PC-3 (cell line): ENCODE data around the gene AFF1. TPM values are rescaled to one million over a fixed set of nuclear protein-coding genes. Genes with fewer than 3 reads are reported as not detected.
A peak's percentile ranks its signal among the peaks of the same experiment; 100 is the strongest.

Source experiments
- ATAC-seq: fragments of 200-7000 bp; cut with Tn5 transposase; 2 replicates; pipeline ENCODE4 v1.9.1; 2020; ENCODE audit warnings: mild to moderate bottlenecking, moderate library complexity
- BruUV-seq: library from RNA; stranded (reverse); fragments of 400-500 nt; replicated peaks from 2 replicates; lab custom pipeline; 2021; lab: Mats Ljungman, UMichigan
- CTCF ChIA-PET: fragments of 300-600 bp; sonication (Branson Sonifier 250); formaldehyde crosslinking; loops from one replicate; lab custom pipeline; 2022; ENCODE audit warnings: antibody characterized with exemption; lab: Charles Lee
- POLR2A ChIA-PET: fragments of 300-600 bp; sonication (Branson Sonifier 250); formaldehyde crosslinking; loops from one replicate; lab custom pipeline; 2022; ENCODE audit warnings: antibody characterized with exemption; ENCODE audit not compliant: unreplicated experiment; lab: Charles Lee
- DNase-seq: peaks from one replicate; pipeline ENCODE4 v3.0.0-alpha.2; 2015
- H2AFZ ChIP-seq: fragments of 300-600 bp; sonication (generic); 2 replicates; pipeline ENCODE4 v1.6.0; 2016; ENCODE audit warnings: antibody characterized with exemption, low read length
- H3F3A ChIP-seq: fragments of 300-600 bp; sonication (generic); one replicate; pipeline ENCODE4 v1.6.0; 2017; ENCODE audit warnings: antibody characterized with exemption, low read length, control low read depth, mild to moderate bottlenecking; ENCODE audit not compliant: unreplicated experiment
- H3K27ac ChIP-seq: fragments of 300-600 bp; sonication (generic); 2 replicates; pipeline ENCODE4 v1.5.1; 2016; ENCODE audit warnings: mild to moderate bottlenecking, low read length
- H3K27me3 ChIP-seq: fragments of 300-600 bp; sonication (generic); 2 replicates; pipeline ENCODE4 v1.6.1; 2016; ENCODE audit warnings: low read length, mixed read lengths
- H3K36me3 ChIP-seq: fragments of 300-600 bp; sonication (generic); 2 replicates; pipeline ENCODE4 v1.6.1; 2016; ENCODE audit warnings: low read depth, mixed run types, low read length, mixed read lengths
- H3K4me1 ChIP-seq: fragments of 300-600 bp; sonication (generic); 2 replicates; pipeline ENCODE4 v1.5.1; 2016; ENCODE audit warnings: low read length; ENCODE audit not compliant: insufficient read depth
- H3K4me2 ChIP-seq: fragments of 300-600 bp; sonication (generic); 2 replicates; pipeline ENCODE4 v1.6.0; 2016; ENCODE audit warnings: low read length
- H3K4me3 ChIP-seq: fragments of 300-600 bp; sonication (generic); 2 replicates; pipeline ENCODE4 v1.5.1; 2016; ENCODE audit warnings: mild to moderate bottlenecking, low read length, mixed read lengths
- H3K79me2 ChIP-seq: fragments of 300-600 bp; sonication (generic); 2 replicates; pipeline ENCODE4 v1.6.1; 2017; ENCODE audit warnings: low read length, mixed read lengths
- H3K9ac ChIP-seq: fragments of 300-600 bp; sonication (generic); 2 replicates; pipeline ENCODE4 v1.6.0; 2016; ENCODE audit warnings: mild to moderate bottlenecking, low read length
- H3K9me2 ChIP-seq: fragments of 300-600 bp; sonication (generic); replicated peaks from 2 replicates; pipeline ENCODE4 v1.6.1; 2016; ENCODE audit warnings: mixed run types, low read length, mixed read lengths
- H3K9me3 ChIP-seq: fragments of 300-600 bp; sonication (generic); 2 replicates; pipeline ENCODE4 v1.6.1; 2016; ENCODE audit warnings: low read length, mixed read lengths
- H4K20me1 ChIP-seq: fragments of 300-600 bp; sonication (generic); 2 replicates; pipeline ENCODE4 v1.6.1; 2016; ENCODE audit warnings: low read length, mixed read lengths
- EZH2 ChIP-seq: fragments of 300-600 bp; sonication (generic); IDR thresholded peaks from one replicate; pipeline ENCODE4 v1.6.1; 2017; ENCODE audit warnings: antibody characterized with exemption, mild to moderate bottlenecking, low read length; ENCODE audit not compliant: unreplicated experiment
- EZH2phosphoT487 ChIP-seq: fragments of 300-600 bp; sonication (generic); IDR thresholded peaks from 2 replicates; pipeline ENCODE4 v1.6.1; 2018; ENCODE audit warnings: mild to moderate bottlenecking, antibody characterized with exemption, low read length, borderline replicate concordance
- intact Hi-C: fragments of 100-400 bp; cut with micrococcal nuclease; formaldehyde crosslinking; loops from 2 replicates; pipeline ENCODE4 v1.9.0; 2023
- total RNA-seq: library from RNA; depleted of rRNA; stranded (reverse); fragments of >200 nt; gene quantifications from 2 replicates; pipeline ENCODE4 v1.2.3, GENCODE V29; 2014
- TF ChIP-seq, protein P1 (sequence below): fragments of 300-600 bp; sonication (generic); conservative IDR thresholded peaks from 2 replicates; pipeline ENCODE4 v1.5.1; 2017; ENCODE audit warnings: antibody characterized with exemption, low read depth, mild to moderate bottlenecking, low read length

Gene AFF1
- total RNA-seq, 1 experiment from 2014 or later, result 8.1 TPM

DNA sequence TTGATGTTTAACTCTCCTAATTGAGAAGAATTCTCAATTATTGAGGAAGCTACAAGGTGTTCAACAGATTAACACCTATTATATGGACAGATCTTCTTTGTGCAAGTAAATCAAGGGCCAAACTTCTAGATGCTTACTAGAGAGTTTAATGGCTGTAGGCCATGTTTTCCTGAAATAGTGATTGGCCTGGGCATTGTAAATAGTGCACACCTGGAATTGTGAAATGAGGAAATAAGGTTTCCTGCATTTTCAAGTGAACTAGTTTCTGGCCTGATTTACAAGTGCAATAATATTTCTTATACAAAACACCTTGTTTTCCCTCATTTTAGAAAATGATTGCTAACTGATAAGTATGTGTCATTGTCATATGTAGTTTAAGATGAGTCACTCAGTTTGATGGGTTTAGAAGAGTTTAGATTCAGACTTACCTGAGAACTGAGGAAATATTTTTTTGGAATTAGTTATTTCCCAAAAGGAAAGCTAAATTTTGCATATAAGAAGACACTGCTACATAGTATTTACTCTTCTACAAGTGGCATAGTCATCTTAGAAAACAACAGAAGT, 21.2 kb downstream of the AFF1 start:
- no TSS peak for BruUV-seq

GRCh38 chr4:86957215-86957614, 22.4 kb downstream of the AFF1 start:
- no peaks in the 10 kb centered on the region for H3K9me3 ChIP-seq
- ATAC-seq (peak; percentile 50), DNase-seq (peak; percentile 75)
- POLR2A ChIA-PET, result no interaction called here
- no peaks in the 10 kb centered on the region for H3K36me3 ChIP-seq
- no peaks in the 10 kb centered on the region for H3K27me3 ChIP-seq
- peaks cover 17% of the 10 kb centered on the region for H3K4me1 ChIP-seq
- no peak overlapping the region for H3K4me3 ChIP-seq
- H3K9me2 ChIP-seq, result no peaks in the 10 kb centered on the region
- no peak overlapping the region for H3K9ac ChIP-seq
- H3K4me2 ChIP-seq, result 0 out of 2 replicates have a peak overlapping the region, but pooled peaks have one; percentile 22
- BruUV-seq, result no TSS peak
- H3K79me2 ChIP-seq, result no peaks in the 10 kb centered on the region
- intact Hi-C loops, result no loop called here
- CTCF ChIA-PET, result no interaction called here
- peaks cover 8% of the 10 kb centered on the region for H3F3A ChIP-seq
- peak overlapping the region; percentile 13; the same call in 1 of the 2 replicates for H3K27ac ChIP-seq
- H4K20me1 ChIP-seq, result no peaks in the 10 kb centered on the region
- no peak overlapping the region for H2AFZ ChIP-seq
- TF ChIP-seq EZH2phosphoT487 (no peak), EZH2 (no peak)
- TF ChIP-seq, protein P1, sequence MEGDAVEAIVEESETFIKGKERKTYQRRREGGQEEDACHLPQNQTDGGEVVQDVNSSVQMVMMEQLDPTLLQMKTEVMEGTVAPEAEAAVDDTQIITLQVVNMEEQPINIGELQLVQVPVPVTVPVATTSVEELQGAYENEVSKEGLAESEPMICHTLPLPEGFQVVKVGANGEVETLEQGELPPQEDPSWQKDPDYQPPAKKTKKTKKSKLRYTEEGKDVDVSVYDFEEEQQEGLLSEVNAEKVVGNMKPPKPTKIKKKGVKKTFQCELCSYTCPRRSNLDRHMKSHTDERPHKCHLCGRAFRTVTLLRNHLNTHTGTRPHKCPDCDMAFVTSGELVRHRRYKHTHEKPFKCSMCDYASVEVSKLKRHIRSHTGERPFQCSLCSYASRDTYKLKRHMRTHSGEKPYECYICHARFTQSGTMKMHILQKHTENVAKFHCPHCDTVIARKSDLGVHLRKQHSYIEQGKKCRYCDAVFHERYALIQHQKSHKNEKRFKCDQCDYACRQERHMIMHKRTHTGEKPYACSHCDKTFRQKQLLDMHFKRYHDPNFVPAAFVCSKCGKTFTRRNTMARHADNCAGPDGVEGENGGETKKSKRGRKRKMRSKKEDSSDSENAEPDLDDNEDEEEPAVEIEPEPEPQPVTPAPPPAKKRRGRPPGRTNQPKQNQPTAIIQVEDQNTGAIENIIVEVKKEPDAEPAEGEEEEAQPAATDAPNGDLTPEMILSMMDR, result no peak

More for the DNA sequence above, 21.2 kb downstream of the AFF1 start:
- Histone ChIP-seq H3K27ac (no peak overlapping the region), H3K4me2 (no peak overlapping the region), H3K36me3 (no peaks in the 10 kb centered on the region), H3F3A (peaks cover 8% of the 10 kb centered on the region), H3K9me3 (no peaks in the 10 kb centered on the region), H2AFZ (no peak overlapping the region), H3K4me3 (no peak overlapping the region), H3K27me3 (no peaks in the 10 kb centered on the region), H3K9ac (no peak overlapping the region), H3K4me1 (peaks cover 17% of the 10 kb centered on the region), H3K79me2 (no peaks in the 10 kb centered on the region), H4K20me1 (no peaks in the 10 kb centered on the region), H3K9me2 (no peaks in the 10 kb centered on the region)
- no peak for DNase-seq
- no peak for ATAC-seq
- POLR2A ChIA-PET, result interaction anchor here (0.6 kb wide), 1 partner anchor 21 kb away, joined by 4 read pairs; the partner anchor contains the start of gene AFF1
- intact Hi-C loops, result no loop called here
- TF ChIP-seq, protein P1, result no peak
- TF ChIP-seq EZH2phosphoT487, result no peak
- CTCF ChIA-PET, result no interaction called here
